Activated T-cell treated with anti-CD3 and anti-CD28 coated beads, Interleukin-2, amount 50 U/mL, for 4 hours (primary cell): ENCODE results near the gene SRSF10. TPM values are rescaled to one million over a fixed set of nuclear protein-coding genes. Genes with fewer than 3 reads are reported as not detected.
"Not testable (repeated sequence)": the region's sequence is repeated elsewhere in the genome, so short reads cannot be mapped to it uniquely, and the experiment has no call there.

ENCODE experiments used
- ATAC-seq, 2 donors: fragments of 200-7000 bp; cut with Tn5 transposase; one replicate each; pipeline ENCODE4 v1.10.0; 2021
- DNase-seq: peaks from one replicate; pipeline ENCODE4 v3.0.0-alpha.2; 2020
- H3K27me3 Mint-ChIP-seq: one replicate; pipeline ENCODE4 v1.8.0; 2021; ENCODE audit warnings: low read depth, mixed read lengths
- H3K36me3 Mint-ChIP-seq: one replicate; pipeline ENCODE4 v1.8.0; 2022; ENCODE audit warnings: mixed read lengths; ENCODE audit not compliant: insufficient read depth
- H3K4me1 Mint-ChIP-seq: one replicate; pipeline ENCODE4 v1.8.0; 2021; ENCODE audit warnings: low read depth, mixed read lengths
- H3K4me3 Mint-ChIP-seq: one replicate; pipeline ENCODE4 v1.8.0; 2021; ENCODE audit warnings: mild to moderate bottlenecking, moderate library complexity, mixed read lengths
- H3K9me3 Mint-ChIP-seq: one replicate; pipeline ENCODE4 v1.8.0; 2021; ENCODE audit warnings: mixed read lengths
- total RNA-seq, 3 donors: library from RNA; stranded (reverse); gene quantifications; one replicate each; pipeline ENCODE4 v1.2.1, GENCODE V29; 2021

SRSF10 gene
- total RNA-seq = 100 to 1,000 TPM; 238 to 250 (median 241) TPM

- no peaks in the 10 kb centered on the region for H3K27me3 Mint-ChIP-seq
- ATAC-seq (peak; percentile 93 to 94), DNase-seq (peak; percentile 97)
- H3K36me3 Mint-ChIP-seq = peaks cover 21% of the 10 kb centered on the region
- no peaks in the 10 kb centered on the region for H3K9me3 Mint-ChIP-seq
- H3K4me3 Mint-ChIP-seq = peak within 1 kb of the TSS; percentile 100
- H3K4me1 Mint-ChIP-seq = peaks cover 39% of the 10 kb centered on the region
Observed at GRCh38 chr1:23979881-23980727, at the start of gene SRSF10. TSS of gene SRSF10 (minus strand) at chr1:23980327. CDS start at chr1:23980255, 72 bp downstream.

GRCh38 chr1:24027838-24028468 is 47.8 kb upstream of the SRSF10 start:
- H3K4me1 Mint-ChIP-seq = no peaks in the 10 kb centered on the region
- H3K36me3 Mint-ChIP-seq = no peaks in the 10 kb centered on the region
- no peak overlapping the region for H3K4me3 Mint-ChIP-seq
- DNase-seq (no peak), ATAC-seq (no peak)
- H3K9me3 Mint-ChIP-seq = no peaks in the 10 kb centered on the region
- no peaks in the 10 kb centered on the region for H3K27me3 Mint-ChIP-seq

DNA sequence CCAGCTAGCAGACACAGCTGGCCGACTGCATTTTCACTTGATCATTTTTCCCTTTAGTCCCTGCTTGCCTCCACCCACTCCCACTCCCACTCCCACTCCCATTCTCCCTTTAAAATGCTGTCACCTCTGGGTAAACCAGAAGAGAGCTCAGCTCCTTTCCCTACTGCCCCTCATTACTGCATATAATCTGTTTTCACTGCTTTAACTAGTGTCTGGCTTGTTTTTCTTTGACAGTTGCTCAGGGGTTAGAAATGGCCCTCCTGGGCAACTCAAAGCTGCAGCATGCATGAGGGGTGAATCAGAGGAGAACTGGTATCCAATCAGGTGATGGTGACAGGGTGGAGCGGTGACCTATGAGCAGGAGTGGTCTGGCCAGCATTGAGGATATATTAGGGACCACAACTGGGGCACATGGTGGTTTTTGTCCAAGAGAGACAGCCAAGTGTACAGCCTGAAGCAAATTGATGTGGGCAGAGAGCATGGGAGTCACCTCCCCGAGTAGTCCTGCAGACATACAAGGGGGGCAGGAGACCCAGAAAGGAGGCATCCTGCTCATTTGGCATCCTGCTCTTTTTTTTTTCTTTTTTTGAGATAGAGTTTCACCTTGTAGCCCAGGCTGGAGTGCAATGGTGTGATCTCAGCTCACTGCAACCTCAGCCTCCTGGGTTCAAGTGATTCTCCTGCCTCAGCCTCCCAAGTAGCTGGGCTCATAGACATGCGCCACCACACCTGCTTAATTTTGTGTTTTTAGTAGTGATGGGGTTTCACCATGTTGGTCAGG is 42.6 kb upstream of the SRSF10 start:
- H3K36me3 Mint-ChIP-seq = no peaks in the 10 kb centered on the region
- no peak for ATAC-seq
- no peak overlapping the region for H3K4me3 Mint-ChIP-seq
- no peaks in the 10 kb centered on the region for H3K4me1 Mint-ChIP-seq
- no peaks in the 10 kb centered on the region for H3K27me3 Mint-ChIP-seq
- no peak for DNase-seq
- no peaks in the 10 kb centered on the region for H3K9me3 Mint-ChIP-seq

GRCh38 chr1:24021403-24022266 is 41.5 kb upstream of the SRSF10 start:
- Mint-ChIP-seq H3K27me3 (no peaks in the 10 kb centered on the region), H3K4me3 (no peak overlapping the region)

DNA sequence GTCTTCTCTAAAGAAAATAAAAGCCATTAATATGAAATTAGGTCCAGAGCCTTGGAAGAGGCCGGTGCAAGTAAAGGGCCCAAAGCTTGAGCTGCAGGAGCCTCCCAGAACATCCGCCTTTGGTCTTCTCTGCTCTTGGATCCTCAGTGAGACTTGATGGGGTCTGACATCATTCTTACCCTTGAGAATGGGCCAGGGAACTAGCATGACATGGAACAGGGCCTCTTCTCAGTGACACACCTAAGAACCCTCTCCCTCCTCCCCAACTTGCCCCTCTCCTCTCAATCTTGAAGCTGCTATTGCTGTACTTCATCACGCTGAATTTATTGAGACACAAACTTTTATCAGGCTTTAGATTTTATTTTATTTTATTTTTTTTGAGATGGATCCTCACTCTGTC is 40.3 kb upstream of the SRSF10 start:
- H3K4me3 Mint-ChIP-seq = no peak overlapping the region
- H3K27me3 Mint-ChIP-seq = no peaks in the 10 kb centered on the region
- H3K9me3 Mint-ChIP-seq = no peaks in the 10 kb centered on the region
- H3K4me1 Mint-ChIP-seq = no peaks in the 10 kb centered on the region
- H3K36me3 Mint-ChIP-seq = no peaks in the 10 kb centered on the region
- DNase-seq = no peak
- ATAC-seq = no peak

More at GRCh38 chr1:24021403-24022266, 41.5 kb upstream of the SRSF10 start:
- Mint-ChIP-seq H3K9me3 (no peaks in the 10 kb centered on the region), H3K4me1 (no peaks in the 10 kb centered on the region), H3K36me3 (no peaks in the 10 kb centered on the region)
- no peak for ATAC-seq
- no peak for DNase-seq

GRCh38 chr1:24020025-24020424 is 39.9 kb upstream of the SRSF10 start:
- H3K9me3 Mint-ChIP-seq = no peaks in the 10 kb centered on the region
- H3K4me3 Mint-ChIP-seq = no peak overlapping the region
- DNase-seq (no peak), ATAC-seq (no peak)
- H3K27me3 Mint-ChIP-seq = no peaks in the 10 kb centered on the region
- H3K4me1 Mint-ChIP-seq = no peaks in the 10 kb centered on the region
- H3K36me3 Mint-ChIP-seq = no peaks in the 10 kb centered on the region

DNA sequence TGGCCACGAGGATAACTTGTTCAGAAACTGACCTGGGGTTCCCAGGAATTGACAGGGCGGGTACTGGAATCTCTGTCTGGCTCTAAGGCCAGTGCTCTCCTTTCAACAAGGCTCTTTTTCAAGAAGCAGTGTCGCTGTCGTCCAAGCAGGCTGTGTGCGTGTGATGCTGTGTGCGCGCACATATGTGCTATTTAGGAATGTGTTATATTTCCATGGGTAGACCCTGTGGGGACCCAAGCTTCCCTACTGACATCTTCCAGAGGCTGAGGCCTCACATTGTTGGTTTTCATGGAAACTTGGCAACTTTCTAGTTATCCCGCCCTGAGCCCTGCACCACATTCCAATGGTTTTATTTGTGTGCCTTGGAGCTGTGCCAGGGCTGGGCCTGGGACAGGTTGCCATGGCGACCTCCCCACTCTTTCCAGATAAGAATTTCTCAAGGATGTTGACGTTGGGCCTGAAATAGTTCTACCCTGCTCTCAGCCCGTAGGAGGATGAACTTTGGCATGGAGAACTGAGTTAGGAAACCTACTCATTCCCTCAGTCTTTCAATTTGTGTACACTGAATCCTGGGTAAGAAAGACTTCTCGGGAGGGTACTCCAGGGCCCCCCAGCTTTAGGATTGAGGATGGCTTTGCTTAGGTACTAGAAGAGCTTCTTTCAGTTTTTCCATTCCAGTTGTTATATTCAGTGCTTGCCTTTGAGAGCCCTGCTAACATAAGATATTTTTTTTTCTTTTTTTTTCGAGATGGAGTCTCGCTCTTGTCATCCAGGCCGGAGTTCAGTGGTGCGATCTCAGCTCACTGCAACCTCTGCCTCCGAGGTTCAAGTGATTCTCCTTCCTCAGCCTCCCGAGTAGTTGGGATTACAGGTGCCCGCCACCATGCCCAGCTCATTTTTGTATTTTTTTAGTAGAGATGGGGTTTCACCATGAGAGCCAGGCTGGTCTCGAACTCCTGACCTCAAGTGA is 38.8 kb upstream of the SRSF10 start:
- Mint-ChIP-seq H3K9me3 (no peaks in the 10 kb centered on the region), H3K27me3 (no peaks in the 10 kb centered on the region), H3K4me1 (no peaks in the 10 kb centered on the region), H3K36me3 (no peaks in the 10 kb centered on the region), H3K4me3 (no peak overlapping the region)
- DNase-seq = no peak
- no peak for ATAC-seq

- Mint-ChIP-seq H3K36me3 (no peaks in the 10 kb centered on the region), H3K4me1 (no peaks in the 10 kb centered on the region), H3K27me3 (no peaks in the 10 kb centered on the region), H3K9me3 (no peaks in the 10 kb centered on the region), H3K4me3 (no peak overlapping the region)
- no peak for ATAC-seq
- DNase-seq = no peak
Observed at GRCh38 chr1:24015221-24016210, 35.4 kb upstream of the SRSF10 start.

DNA sequence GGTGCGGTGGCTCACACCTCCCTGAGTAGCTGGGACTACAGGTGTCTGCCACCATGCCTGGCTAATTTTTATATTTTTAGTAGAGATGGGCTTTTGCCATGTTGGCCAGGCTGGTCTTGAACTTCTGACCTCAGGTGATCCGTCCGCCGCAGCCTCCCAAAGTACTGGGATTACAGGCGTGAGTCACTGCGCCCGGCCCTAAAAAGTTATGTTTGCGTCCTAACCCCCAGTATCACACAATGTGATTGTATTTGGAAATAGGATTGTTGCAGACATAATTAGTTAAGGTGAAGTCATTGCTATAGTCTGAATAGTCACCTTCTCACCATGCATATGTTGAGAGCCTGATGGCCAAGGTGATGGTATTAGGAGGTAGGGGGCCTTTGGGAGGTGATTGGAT is 32.8 kb upstream of the SRSF10 start:
- not testable (repeated sequence) for H3K4me1 Mint-ChIP-seq, H3K27me3 Mint-ChIP-seq, ATAC-seq, H3K4me3 Mint-ChIP-seq, H3K9me3 Mint-ChIP-seq, H3K36me3 Mint-ChIP-seq, DNase-seq

DNA sequence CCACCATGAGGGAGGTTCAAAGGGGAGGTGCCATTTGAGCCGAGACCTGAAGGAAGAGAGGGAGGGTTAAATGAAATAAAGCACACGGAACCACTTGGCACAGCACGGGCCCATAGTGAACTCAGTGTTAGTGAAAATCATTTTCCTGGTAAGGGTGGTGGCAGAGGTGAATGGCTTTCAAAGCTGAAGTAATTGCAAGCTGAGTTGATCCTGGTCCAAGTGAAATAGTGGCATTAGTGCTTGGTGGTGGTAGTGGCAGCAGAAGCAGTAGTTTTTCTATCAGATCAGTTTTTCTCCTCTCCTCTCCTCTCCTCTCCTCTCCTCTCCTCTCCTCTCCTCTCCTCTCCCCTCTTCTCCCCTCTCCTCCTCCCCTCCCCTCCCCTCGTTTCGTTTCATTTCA is 30.5 kb upstream of the SRSF10 start:
- H3K9me3 Mint-ChIP-seq = no peaks in the 10 kb centered on the region
- ATAC-seq = no peak
- no peaks in the 10 kb centered on the region for H3K36me3 Mint-ChIP-seq

DNA sequence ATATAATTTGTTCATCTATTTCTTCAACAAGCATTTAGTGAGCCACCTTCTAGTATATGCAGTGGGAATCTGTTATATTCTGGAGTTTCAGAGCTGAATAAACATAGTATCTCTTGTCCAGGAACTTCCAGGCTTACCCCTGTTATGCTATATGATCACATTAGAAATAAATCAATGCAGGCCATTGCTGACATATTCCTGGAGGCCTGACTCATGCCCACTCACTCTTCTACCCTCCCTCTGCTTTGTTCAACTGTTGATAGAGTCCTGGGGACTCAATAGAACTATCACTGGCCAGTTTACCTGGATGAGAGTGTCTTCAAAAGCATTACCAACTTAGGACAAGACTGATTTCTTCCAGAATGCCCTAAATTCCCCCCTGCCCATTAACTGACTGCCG is 29.3 kb upstream of the SRSF10 start:
- no peak overlapping the region for H3K4me3 Mint-ChIP-seq
- H3K9me3 Mint-ChIP-seq = no peaks in the 10 kb centered on the region
- peaks cover 9% of the 10 kb centered on the region for H3K27me3 Mint-ChIP-seq
- H3K36me3 Mint-ChIP-seq = no peaks in the 10 kb centered on the region
- no peak for ATAC-seq
- no peaks in the 10 kb centered on the region for H3K4me1 Mint-ChIP-seq
- no peak for DNase-seq

More for the DNA sequence above, 30.5 kb upstream of the SRSF10 start:
- Mint-ChIP-seq H3K4me1 (no peaks in the 10 kb centered on the region), H3K27me3 (peaks cover 6% of the 10 kb centered on the region), H3K4me3 (no peak overlapping the region)
- no peak for DNase-seq

DNA sequence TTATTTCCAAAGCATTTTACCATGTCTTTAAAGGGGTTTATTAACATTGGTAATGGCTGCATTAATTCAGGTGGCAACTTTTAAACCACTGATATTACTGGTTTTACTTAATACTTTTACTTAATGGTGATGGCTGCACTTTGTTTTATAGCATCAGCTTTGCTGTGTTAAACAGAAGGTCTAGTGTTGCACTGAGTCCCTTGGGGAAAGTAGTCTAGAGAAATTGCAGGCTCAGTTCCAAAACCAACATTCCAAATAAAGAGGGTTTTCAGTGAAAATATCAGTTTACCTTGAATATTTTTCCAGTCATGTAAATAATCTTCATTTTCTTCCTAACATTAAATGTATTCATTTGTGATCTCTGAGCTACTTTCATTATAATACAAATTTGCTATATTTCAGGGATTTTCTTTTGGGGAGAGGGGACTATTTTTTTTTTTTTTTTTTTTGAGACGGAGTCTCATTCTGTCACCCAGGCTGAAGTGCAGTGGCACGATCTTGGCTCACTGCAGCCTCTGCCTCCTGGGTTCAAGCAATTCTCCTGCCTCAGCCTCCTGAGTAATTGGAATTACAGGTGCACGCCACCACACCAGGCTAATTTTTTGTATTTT is 28.6 kb upstream of the SRSF10 start:
- not testable (repeated sequence) for H3K4me3 Mint-ChIP-seq, H3K27me3 Mint-ChIP-seq, H3K9me3 Mint-ChIP-seq, H3K4me1 Mint-ChIP-seq, ATAC-seq, H3K36me3 Mint-ChIP-seq, DNase-seq
